T47D (cell line): ENCODE results near the gene TRAPPC3L.

Experiments used
- DNase-seq, 2 experiments: peaks; one replicate each; pipeline versions ENCODE4 v3.0.0 to v3.0.0-alpha.2; 2011 to 2012; ENCODE audit warnings: low read depth in 1 of 2, low spot score in 1 of 2
- JUND ChIP-seq: IDR thresholded peaks from 2 replicates; pipeline ENCODE4 v1.6.1; 2012; ENCODE audit warnings: low read depth
- in situ Hi-C: cut with HindIII; loops from 2 replicates; pipeline ENCODE4 v1.10.0; 2016; ENCODE audit warnings: low sequenced_read_pairs, low pct_unique_long_range_greater_than_20kb

The TRAPPC3L gene

DNA sequence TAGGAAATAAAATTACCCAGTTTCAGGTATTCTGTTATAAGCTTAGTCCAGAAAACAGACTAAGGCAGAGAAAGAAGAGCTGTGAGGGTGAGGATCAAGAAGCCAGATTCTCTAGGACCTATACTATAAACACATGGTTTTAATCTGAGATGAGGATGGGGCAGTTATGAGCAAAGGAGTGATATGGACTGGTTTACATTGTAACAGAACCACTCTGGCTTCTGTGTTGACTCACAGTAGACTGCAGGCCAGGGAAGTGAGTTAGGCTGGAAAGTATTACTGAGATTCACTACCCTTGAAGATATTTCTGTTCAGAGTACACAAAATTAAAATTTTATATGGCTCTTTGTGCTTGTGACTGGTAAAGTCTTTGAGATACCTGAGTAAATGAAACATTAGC is 22.6 kb upstream of the TRAPPC3L start:
- DNase-seq, result no peak
- in situ Hi-C loops, result no loop called here
- no peak for TF ChIP-seq JUND

DNA sequence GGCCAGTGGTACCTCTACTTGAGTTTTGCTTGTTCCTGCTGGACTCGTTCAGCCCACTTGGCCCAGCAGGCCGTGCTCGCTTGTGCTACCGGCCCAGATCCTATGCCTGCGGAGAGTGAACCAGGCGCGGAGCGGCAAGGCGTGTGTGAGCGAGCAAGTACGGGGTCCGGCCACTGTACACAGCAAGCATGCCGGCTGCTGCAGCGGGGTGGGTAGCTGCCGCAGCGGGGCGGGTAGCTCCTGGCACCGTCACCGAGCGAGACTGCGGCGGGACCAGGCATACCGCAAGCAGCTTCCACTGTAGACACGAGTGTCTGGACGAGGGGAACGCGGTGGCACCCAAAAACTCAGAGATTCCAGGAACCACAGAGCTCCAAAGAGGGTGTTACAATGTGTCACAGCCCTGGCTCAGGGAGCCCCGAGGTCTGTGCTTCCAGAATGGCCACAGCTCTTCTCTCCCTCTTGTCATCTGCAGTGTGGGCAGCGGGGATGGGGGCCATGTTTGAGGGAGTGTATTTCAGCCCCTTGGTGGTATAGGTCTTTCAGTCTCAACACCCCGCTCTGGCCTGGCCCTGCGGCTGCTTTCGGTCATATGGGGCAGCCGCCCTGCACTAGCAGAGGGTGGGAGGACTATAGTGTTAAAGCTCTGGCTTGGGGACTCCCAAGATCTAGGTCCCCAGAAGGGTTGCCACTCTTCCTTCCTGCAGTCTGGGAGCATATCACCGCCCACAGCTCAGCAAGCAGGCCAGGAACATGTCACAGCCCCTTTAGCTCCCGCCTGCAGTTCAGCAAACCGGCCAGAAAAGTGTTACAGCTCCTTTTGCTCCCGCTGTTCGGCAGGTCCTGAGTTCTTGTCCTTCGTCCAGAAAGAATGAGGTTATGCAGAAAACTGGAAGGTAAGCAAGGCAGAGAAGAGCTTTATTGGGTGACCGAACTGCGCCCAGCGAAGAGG is 19.7 kb upstream of the TRAPPC3L start:
- in situ Hi-C loops, result no loop called here
- no peak for DNase-seq
- TF ChIP-seq JUND, result no peak

DNA sequence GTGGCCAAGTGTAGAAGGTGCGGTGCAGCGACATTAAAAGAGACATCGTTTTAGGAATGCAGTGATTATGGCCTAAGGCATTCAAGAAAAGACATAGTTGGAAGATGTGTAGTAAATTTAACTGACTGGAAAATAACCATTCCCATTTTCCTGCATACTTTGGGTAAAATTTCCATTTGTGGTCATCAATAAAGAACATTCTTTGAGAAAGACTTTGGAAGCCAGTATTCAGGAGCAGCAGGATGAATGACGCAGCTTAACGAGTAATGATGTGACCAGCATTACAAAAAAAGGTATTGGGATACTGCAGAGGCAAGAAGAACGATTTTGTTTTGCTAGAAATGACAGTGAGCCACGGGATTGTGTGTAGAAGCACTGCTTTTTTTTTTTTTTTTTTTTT is 18.8 kb upstream of the TRAPPC3L start:
- DNase-seq, result no peak
- in situ Hi-C loops, result no loop called here
- TF ChIP-seq JUND, result no peak

DNA sequence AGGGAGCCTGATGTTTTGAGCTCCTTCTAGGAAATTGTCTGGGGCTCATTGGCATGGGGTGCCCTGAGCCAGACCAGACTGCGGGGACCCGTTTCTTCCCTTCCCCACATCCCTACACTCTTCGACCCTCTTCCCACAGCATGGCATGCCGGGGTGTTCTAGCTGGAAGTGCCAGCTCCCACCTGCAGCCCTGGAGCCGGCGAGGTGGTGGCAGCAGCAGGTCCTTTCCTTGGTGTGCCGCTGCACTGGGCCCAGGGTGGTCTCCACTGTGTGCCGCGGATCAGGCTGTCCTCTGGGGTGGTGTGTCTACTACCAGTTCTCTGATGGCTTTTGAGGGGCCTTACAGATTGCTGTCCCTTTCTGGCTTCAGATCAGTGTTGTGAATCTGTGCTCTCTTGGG is 18.3 kb upstream of the TRAPPC3L start:
- in situ Hi-C loops, result no loop called here
- no peak for DNase-seq
- no peak for TF ChIP-seq JUND

DNA sequence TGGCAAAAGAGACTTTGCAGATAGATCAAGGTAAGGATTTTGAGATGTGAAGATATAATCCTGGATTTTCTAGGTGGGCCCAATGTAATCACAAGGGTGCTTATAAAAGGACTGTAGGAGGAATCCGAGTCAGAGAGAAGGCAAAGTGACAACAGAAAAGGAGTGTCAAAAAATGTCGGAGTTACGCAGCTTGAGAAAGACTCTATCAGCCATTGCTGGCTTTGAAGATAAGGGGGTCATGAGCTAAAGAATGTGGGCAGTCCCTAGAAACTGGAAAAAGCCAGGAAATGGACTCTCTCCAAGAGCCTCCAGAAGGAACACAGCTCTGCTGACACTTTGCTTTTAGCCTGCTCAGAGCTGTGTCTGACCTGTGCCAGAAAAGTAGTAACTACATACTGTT is 17.1 kb upstream of the TRAPPC3L start:
- DNase-seq, result no peak
- no peak for TF ChIP-seq JUND
- in situ Hi-C loops, result no loop called here

DNA sequence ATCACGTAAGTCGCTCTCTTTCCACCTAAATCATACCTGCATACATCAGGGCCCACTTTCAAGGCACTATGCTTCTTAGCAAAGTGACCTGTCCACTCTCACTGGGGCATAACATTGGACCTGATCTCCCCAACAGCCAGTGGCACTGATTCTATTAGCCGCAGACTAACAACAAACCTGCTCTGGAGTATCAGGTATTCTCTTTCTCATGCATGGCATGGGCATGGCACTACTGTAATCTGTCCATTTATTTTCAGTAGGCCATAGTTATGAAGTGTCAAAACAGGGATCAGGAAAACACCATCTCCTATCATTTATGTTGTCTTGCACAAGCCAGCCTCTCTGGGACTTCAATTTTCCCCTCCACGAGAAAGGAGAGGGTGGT is 16.5 kb upstream of the TRAPPC3L start:
- TF ChIP-seq JUND, result no peak
- no peak for DNase-seq
- in situ Hi-C loops, result no loop called here

DNA sequence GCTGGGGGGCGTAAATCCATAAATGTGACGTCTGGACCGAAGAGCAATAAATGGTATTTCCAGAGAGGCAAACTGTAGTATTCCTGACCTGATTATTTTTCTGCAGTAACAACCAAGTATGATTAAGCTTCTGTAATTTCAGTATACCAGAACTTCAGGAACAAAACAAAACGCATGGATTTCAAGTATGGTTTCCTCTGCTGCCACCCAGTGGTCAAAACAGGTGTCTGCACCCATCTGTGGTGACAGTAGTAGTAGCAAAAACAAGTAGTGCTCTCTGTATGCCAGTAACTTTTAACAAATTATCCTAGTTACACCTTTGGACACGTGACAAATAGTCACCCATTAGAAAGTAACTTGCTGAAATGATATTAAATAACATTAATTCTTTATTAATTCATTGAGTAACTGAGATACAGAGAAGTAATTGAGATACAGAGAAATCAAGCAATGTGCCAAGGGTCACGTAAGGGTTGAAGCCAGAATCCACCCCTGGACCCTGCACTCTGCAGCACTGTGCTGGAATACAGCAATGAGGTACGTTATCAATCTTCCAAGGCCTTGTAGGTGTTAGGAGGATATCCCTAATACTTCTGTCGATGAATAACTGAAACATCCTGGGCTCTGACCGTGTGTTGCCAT is 16.0 kb upstream of the TRAPPC3L start:
- DNase-seq, result peak; percentile 21 to 66
- TF ChIP-seq JUND, result no peak
- in situ Hi-C loops, result no loop called here

DNA sequence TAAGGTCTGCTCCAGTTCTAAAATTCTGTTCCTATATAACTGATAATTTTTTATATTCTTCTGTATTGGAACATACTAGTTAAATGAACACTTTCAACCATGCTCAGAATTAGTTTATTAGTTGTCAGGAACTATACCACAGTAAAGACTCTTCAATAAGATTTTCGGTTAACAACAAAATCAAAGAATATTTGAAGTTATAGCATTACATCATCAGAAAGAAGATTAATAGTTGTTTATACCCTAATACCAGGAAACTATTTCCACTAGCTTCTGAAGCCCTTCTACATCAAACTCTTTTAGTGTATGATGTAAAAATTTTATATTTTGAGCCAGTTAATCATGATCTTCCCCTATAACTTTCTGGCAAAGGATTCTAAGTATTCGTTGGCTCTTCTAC is 14.6 kb upstream of the TRAPPC3L start:
- no peak for TF ChIP-seq JUND
- in situ Hi-C loops, result no loop called here
- DNase-seq, result no peak

DNA sequence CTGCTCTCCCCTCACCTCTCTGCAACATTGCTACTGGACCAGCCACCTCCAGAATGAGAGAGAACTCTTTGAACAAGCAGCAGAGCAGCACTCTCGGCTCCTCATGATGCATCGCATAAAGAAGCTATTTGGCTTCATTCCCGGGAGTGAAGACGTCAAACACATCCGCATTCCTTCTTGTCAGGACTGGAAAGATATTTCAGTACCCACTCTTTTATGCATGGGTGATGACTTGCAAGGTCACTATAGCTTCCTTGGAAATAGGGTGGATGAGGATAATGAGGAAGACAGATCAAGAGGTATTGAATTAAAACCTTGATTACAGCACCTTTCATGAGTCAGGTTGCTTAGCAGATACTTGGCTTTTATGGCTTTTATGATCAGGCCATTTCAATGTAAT is 12.4 kb upstream of the TRAPPC3L start:
- in situ Hi-C loops, result no loop called here
- DNase-seq, result peak in 1 of 2 experiments; percentile 61
- TF ChIP-seq JUND, result no peak

DNA sequence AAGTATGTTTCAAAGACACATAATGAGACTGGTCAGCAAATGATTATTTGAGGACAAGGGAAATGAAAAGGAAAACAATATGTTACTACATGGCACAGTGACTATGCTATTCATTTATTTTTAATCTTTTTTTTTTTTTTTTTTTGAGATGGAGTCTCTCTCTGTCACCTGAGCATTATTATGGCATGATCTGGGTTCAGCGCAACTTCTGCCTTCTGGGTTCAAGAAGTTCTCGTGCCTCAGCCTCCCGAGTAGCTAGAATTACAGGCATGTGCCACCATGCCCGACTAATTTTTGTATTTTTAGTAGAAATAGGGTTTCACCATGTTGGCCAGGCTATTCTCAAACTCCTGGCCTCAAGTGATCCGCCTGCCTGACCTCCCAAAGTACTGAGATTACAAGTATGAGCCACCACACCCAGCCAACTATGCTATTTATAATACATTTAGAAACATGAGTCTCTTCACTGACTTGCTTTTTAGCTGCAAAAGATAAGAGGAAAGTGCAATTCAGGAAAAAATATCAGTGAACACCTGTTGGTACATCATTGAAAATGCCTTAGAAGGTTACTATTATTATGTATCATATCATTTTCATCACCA is 11.4 kb upstream of the TRAPPC3L start:
- DNase-seq, result no peak
- no peak for TF ChIP-seq JUND
- in situ Hi-C loops, result no loop called here

DNA sequence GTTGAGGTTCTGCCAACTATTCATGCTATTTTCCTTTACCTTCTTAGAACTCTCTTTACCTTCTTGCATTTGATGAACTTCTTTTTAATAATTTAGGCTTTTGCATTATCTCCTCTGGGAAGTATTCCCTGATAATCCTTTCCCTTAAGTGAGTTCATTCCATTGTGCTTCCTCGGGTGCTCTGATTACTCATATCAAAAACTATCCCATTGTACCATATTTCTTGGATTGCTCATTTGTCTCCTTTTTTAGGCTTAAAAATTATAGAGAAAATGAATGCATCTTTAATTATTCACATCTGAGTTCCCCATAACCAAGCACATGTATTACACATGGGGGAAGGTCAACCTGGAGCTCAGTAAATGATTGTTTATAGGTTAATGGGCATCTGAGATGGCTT is 10.6 kb upstream of the TRAPPC3L start:
- in situ Hi-C loops, result no loop called here
- TF ChIP-seq JUND, result no peak
- no peak for DNase-seq

DNA sequence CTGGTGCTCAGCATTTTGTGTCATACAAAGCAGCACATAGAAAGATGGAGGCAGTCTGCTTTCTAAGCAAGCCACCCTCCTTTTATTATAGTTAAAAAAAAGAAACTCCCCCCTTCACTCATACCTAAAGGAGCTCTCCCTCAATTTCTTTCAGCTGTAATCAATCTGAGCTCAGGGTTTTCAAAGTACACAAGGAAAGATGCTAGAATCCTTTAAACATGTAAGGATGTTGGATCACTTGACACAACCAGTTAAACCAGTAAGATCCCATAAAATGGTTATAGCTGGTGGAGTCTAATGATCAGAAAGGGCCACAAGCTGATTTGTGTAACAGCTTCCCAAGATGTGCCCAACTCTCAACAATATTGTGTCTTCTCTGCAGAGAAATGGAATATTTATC is 8.0 kb upstream of the TRAPPC3L start, which contains the start of gene CALHM4:
Gene CALHM4 (plus strand): TSS at position 301 of the 400 bp plus-strand sequence. CDS start 43 bp downstream, at position 344.
- no peak for TF ChIP-seq JUND
- in situ Hi-C loops, result no loop called here
- no peak for DNase-seq

DNA sequence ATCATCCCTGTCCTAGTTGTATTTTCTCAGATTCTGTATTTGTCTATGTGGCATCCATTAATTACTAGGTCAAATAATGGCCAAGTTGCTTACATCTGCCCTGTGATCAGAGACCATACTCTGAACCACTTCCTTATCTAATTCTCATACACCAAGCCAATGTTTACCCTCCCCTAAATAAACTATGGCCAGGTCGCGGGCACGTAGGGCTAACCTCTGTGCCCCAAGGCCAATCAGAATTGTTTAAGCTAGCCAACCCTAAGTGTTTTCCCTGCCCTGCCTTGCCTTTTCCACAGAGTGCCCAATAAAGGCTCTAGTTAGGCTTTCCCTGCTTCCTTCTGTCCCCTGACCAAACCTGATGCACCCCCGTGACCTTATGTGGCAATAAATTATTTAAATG is 5.3 kb upstream of the TRAPPC3L start:
- TF ChIP-seq JUND, result no peak
- DNase-seq, result no peak
- in situ Hi-C loops, result no loop called here
